Measurements from ENCODE around the gene ITPK1. TPM values are rescaled to one million over a fixed set of nuclear protein-coding genes. Genes with fewer than 3 reads are reported as not detected.
"Not testable (repeated sequence)": the region's sequence is repeated elsewhere in the genome, so short reads cannot be mapped to it uniquely, and the experiment has no call there.

The ITPK1 gene
- total and polyA plus RNA-seq, 7 experiments from 2014 or later = 10.2 to 71.8 (median 21.3) TPM

- Histone ChIP-seq H3K9me3 (ENCODE audit: control insufficient read depth in 2 of 3, low read length in 3 of 3) (no peaks in the 10 kb centered on the region), H3K4me1 (ENCODE audit: control insufficient read depth in 2 of 2, insufficient read depth in 2 of 2, low read length in 2 of 2) (peaks cover 15 to 18% of the 10 kb centered on the region in 2 donors)
- peaks cover 0 to 4% (median 0%) of the 10 kb centered on the region in 5 donors for H3K36me3 Mint-ChIP-seq
These were observed 7.6 kb downstream of the ITPK1 start for GRCh38 chr14:93108105-93108504.

GRCh38 chr14:93107453-93107852 is 8.3 kb downstream of the ITPK1 start:
- no peak overlapping the region for H3K4me3 ChIP-seq (ENCODE audit: low read length)
- no peaks in the 10 kb centered on the region for H3K27me3 Mint-ChIP-seq
- intact Hi-C loops (cut with micrococcal nuclease) = no loop called here

More at GRCh38 chr14:93108105-93108504, 7.6 kb downstream of the ITPK1 start:
- Mint-ChIP-seq H3K4me1 (peaks cover 22 to 53% (median 32%) of the 10 kb centered on the region in 7 donors), H3K9me3 (no peaks in the 10 kb centered on the region), H3K27me3 (no peaks in the 10 kb centered on the region), H3K4me3 (no peak overlapping the region), H3K27ac (peak overlapping the region in 2 of 9 donors; percentile 17 to 77)
- DNase-seq (no peak), ATAC-seq (no peak)
- H3K27ac ChIP-seq (ENCODE audit: low read depth, low read length) = no peak overlapping the region
- H3K27me3 ChIP-seq (ENCODE audit: control insufficient read depth in 2 of 2, insufficient read depth in 2 of 2, low read length in 2 of 2) = no peaks in the 10 kb centered on the region
- ChIA-PET POLR2A (no interaction called here), CTCF (interaction anchor here (0.6 kb wide), 1 partner anchor 173 kb away, joined by 3 read pairs; no protein-coding TSS in a partner anchor)
- no peak overlapping the region for H3K4me3 ChIP-seq (ENCODE audit: low read length)
- intact Hi-C loops (cut with micrococcal nuclease) = no loop called here
- H3K36me3 ChIP-seq (ENCODE audit: control insufficient read depth in 2 of 3, insufficient read depth in 3 of 3, low read length in 3 of 3) = no peaks in the 10 kb centered on the region

GRCh38 chr14:93106541-93107156 is 9.1 kb downstream of the ITPK1 start:
- Mint-ChIP-seq H3K9me3 (no peaks in the 10 kb centered on the region), H3K36me3 (peaks cover 0 to 4% (median 0%) of the 10 kb centered on the region in 5 donors), H3K4me1 (peaks cover 15 to 53% (median 26%) of the 10 kb centered on the region in 7 donors), H3K27me3 (no peaks in the 10 kb centered on the region), H3K27ac (peak overlapping the region in 4 of 9 donors; percentile 25 to 81 (median 52)), H3K4me3 (peak overlapping the region in 1 of 10 donors; percentile 28)
- Histone ChIP-seq H3K27ac (ENCODE audit: low read depth, low read length) (no peak overlapping the region), H3K4me3 (ENCODE audit: low read length) (no peak overlapping the region), H3K36me3 (ENCODE audit: control insufficient read depth in 2 of 3, insufficient read depth in 3 of 3, low read length in 3 of 3) (no peaks in the 10 kb centered on the region), H3K27me3 (ENCODE audit: control insufficient read depth in 2 of 2, insufficient read depth in 2 of 2, low read length in 2 of 2) (no peaks in the 10 kb centered on the region), H3K4me1 (ENCODE audit: control insufficient read depth in 2 of 2, insufficient read depth in 2 of 2, low read length in 2 of 2) (peaks cover 12 to 15% of the 10 kb centered on the region in 2 donors), H3K9me3 (ENCODE audit: control insufficient read depth in 2 of 3, low read length in 3 of 3) (no peaks in the 10 kb centered on the region)
- DNase-seq = no peak
- ChIA-PET POLR2A (no interaction called here), CTCF (interaction anchor here (0.6 to 1.2 kb wide), 4 partner anchors 33 to 78 kb away, joined by 3 to 4 read pairs (median 4); partner anchors contain the start of gene MOAP1)
- intact Hi-C loops (cut with micrococcal nuclease) = no loop called here
- no peak for ATAC-seq

More at GRCh38 chr14:93107453-93107852, 8.3 kb downstream of the ITPK1 start:
- no peaks in the 10 kb centered on the region for H3K36me3 ChIP-seq (ENCODE audit: control insufficient read depth in 2 of 3, insufficient read depth in 3 of 3, low read length in 3 of 3)
- H3K27me3 ChIP-seq (ENCODE audit: control insufficient read depth in 2 of 2, insufficient read depth in 2 of 2, low read length in 2 of 2) = no peaks in the 10 kb centered on the region
- ATAC-seq (no peak), DNase-seq (no peak)
- peaks cover 12 to 15% of the 10 kb centered on the region in 2 donors for H3K4me1 ChIP-seq (ENCODE audit: control insufficient read depth in 2 of 2, insufficient read depth in 2 of 2, low read length in 2 of 2)
- H3K9me3 Mint-ChIP-seq = no peaks in the 10 kb centered on the region
- H3K27ac Mint-ChIP-seq = no peak overlapping the region
- H3K9me3 ChIP-seq (ENCODE audit: control insufficient read depth in 2 of 3, low read length in 3 of 3) = no peaks in the 10 kb centered on the region
- POLR2A ChIA-PET = no interaction called here
- CTCF ChIA-PET = interaction anchor here (0.6 to 1.2 kb wide), 6 partner anchors 10 to 77 kb away, joined by 3 to 4 read pairs (median 4); partner anchors contain the start of gene MOAP1
- H3K4me1 Mint-ChIP-seq = peaks cover 15 to 48% (median 26%) of the 10 kb centered on the region in 7 donors
- H3K36me3 Mint-ChIP-seq = peaks cover 0 to 3% (median 0%) of the 10 kb centered on the region in 5 donors
- H3K4me3 Mint-ChIP-seq = no peak overlapping the region
- H3K27ac ChIP-seq (ENCODE audit: low read depth, low read length) = no peak overlapping the region

- H3K36me3 Mint-ChIP-seq; H3K9me3 Mint-ChIP-seq; H3K27ac ChIP-seq (ENCODE audit: low read depth, low read length); POLR2A ChIA-PET; H3K4me3 ChIP-seq (ENCODE audit: low read length); ATAC-seq; H3K36me3 ChIP-seq (ENCODE audit: control insufficient read depth in 2 of 3, insufficient read depth in 3 of 3, low read length in 3 of 3); H3K4me3 Mint-ChIP-seq; H3K27me3 Mint-ChIP-seq; H3K9me3 ChIP-seq (ENCODE audit: control insufficient read depth in 2 of 3, low read length in 3 of 3); H3K27me3 ChIP-seq (ENCODE audit: control insufficient read depth in 2 of 2, insufficient read depth in 2 of 2, low read length in 2 of 2); intact Hi-C loops (cut with micrococcal nuclease); DNase-seq: not testable (repeated sequence)
- H3K4me1 ChIP-seq (ENCODE audit: control insufficient read depth in 2 of 2, insufficient read depth in 2 of 2, low read length in 2 of 2) = peaks cover 12 to 15% of the 10 kb centered on the region in 2 donors
- peaks cover 15 to 58% (median 26%) of the 10 kb centered on the region in 7 donors for H3K4me1 Mint-ChIP-seq
- CTCF ChIA-PET = interaction anchor here (0.8 to 5.1 kb wide), 2 partner anchors 8 to 111 kb away, joined by 3 to 35 read pairs; partner anchors contain the start of gene ITPK1
- H3K27ac Mint-ChIP-seq = peak overlapping the region in 2 of 9 donors; percentile 16 to 69
These were observed 9.9 kb downstream of the ITPK1 start for GRCh38 chr14:93105856-93106255.

- H3K4me1 ChIP-seq (ENCODE audit: control insufficient read depth in 2 of 2, insufficient read depth in 2 of 2, low read length in 2 of 2) = peaks cover 12 to 15% of the 10 kb centered on the region in 2 donors
- intact Hi-C loops (cut with micrococcal nuclease) = no loop called here
- Mint-ChIP-seq H3K9me3 (no peaks in the 10 kb centered on the region), H3K27ac (peak overlapping the region in 6 of 9 donors; percentile 65 to 97 (median 94)), H3K36me3 (peaks cover 0 to 4% (median 3%) of the 10 kb centered on the region in 5 donors), H3K27me3 (no peaks in the 10 kb centered on the region), H3K4me1 (peaks cover 15 to 63% (median 26%) of the 10 kb centered on the region in 7 donors), H3K4me3 (no peak overlapping the region)
- no peak overlapping the region for H3K4me3 ChIP-seq (ENCODE audit: low read length)
- H3K36me3 ChIP-seq (ENCODE audit: control insufficient read depth in 2 of 3, insufficient read depth in 3 of 3, low read length in 3 of 3) = no peaks in the 10 kb centered on the region
- ATAC-seq (no peak), DNase-seq (no peak)
- CTCF ChIA-PET = interaction anchor here (0.8 to 5.1 kb wide), 2 partner anchors 9 to 112 kb away, joined by 3 to 35 read pairs; partner anchors contain the start of gene ITPK1
- no peaks in the 10 kb centered on the region for H3K9me3 ChIP-seq (ENCODE audit: control insufficient read depth in 2 of 3, low read length in 3 of 3)
- POLR2A ChIA-PET = interaction anchor here (1.0 to 1.2 kb wide), 2 partner anchors 9 to 80 kb away, joined by 3 to 7 read pairs; partner anchors contain the start of genes LYSET and MOAP1
- no peaks in the 10 kb centered on the region for H3K27me3 ChIP-seq (ENCODE audit: control insufficient read depth in 2 of 2, insufficient read depth in 2 of 2, low read length in 2 of 2)
- no peak overlapping the region for H3K27ac ChIP-seq (ENCODE audit: low read depth, low read length)
These were observed 10.4 kb downstream of the ITPK1 start for GRCh38 chr14:93105362-93105761.

- Histone ChIP-seq H3K27ac (ENCODE audit: low read depth, low read length) (no peak overlapping the region), H3K27me3 (ENCODE audit: control insufficient read depth in 2 of 2, insufficient read depth in 2 of 2, low read length in 2 of 2) (no peaks in the 10 kb centered on the region), H3K4me1 (ENCODE audit: control insufficient read depth in 2 of 2, insufficient read depth in 2 of 2, low read length in 2 of 2) (peaks cover 12 to 15% of the 10 kb centered on the region in 2 donors), H3K4me3 (ENCODE audit: low read length) (no peak overlapping the region), H3K36me3 (ENCODE audit: control insufficient read depth in 2 of 3, insufficient read depth in 3 of 3, low read length in 3 of 3) (no peaks in the 10 kb centered on the region), H3K9me3 (ENCODE audit: control insufficient read depth in 2 of 3, low read length in 3 of 3) (no peaks in the 10 kb centered on the region)
- ChIA-PET CTCF (interaction anchor here (5.1 kb wide), 1 partner anchor 9 kb away, joined by 35 read pairs; the partner anchor contains the start of gene ITPK1), POLR2A (interaction anchor here (0.6 to 1.2 kb wide), 3 partner anchors 9 to 1058 kb away, joined by 3 to 7 read pairs (median 3); partner anchors contain the start of genes LYSET and MOAP1)
- Mint-ChIP-seq H3K27me3 (no peaks in the 10 kb centered on the region), H3K4me3 (peak overlapping the region in 1 of 10 donors; percentile 77), H3K27ac (peak overlapping the region in 8 of 9 donors; percentile 65 to 97 (median 93)), H3K4me1 (peaks cover 15 to 63% (median 23%) of the 10 kb centered on the region in 7 donors), H3K9me3 (no peaks in the 10 kb centered on the region), H3K36me3 (peaks cover 0 to 4% (median 3%) of the 10 kb centered on the region in 5 donors)
- intact Hi-C loops (cut with micrococcal nuclease) = loop anchor here in 1 of 2 donors (5.0 kb wide), 1 partner anchor 38 kb away; no protein-coding TSS in a partner anchor
- ATAC-seq (no peak), DNase-seq (no peak)
These were observed 10.8 kb downstream of the ITPK1 start for GRCh38 chr14:93104961-93105360.
